ENCODE results near the gene GNL3. TPM values are rescaled to one million over a fixed set of nuclear protein-coding genes. Genes with fewer than 3 reads are reported as not detected.
A peak's percentile ranks its signal among the peaks of the same experiment; 100 is the strongest.

The GNL3 gene
- total RNA-seq, 1 donor from 2014 or later, result 35.2 TPM

DNA sequence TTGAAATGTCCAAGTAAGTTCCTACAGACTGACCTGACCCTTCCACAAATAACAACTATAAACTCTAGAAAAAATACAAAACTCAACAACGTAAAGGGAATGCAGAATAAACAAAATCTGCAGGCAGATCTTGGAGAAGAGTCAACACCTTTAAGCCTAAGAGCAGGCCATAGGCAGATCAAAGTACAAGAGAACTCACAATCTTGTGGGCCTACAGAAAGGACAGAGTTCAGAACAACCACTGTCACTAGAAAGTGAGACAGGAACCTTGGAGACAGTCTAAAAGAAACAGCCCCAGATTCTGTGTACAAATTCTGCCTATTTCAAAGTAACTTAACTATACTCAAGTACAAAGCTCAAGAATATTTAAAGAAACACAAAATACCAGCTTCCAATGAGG lies 53.9 kb downstream of the GNL3 start:
- H3K9me3 ChIP-seq, result no peaks in the 10 kb centered on the region
- no peaks in the 10 kb centered on the region for H3K4me1 ChIP-seq
- H3K27ac ChIP-seq, result no peak overlapping the region
- intact Hi-C loops (cut with DNase I), result no loop called here
- peaks cover 99% of the 10 kb centered on the region for H3K36me3 ChIP-seq
- no peak overlapping the region for H3K4me3 ChIP-seq
- DNase-seq, result no peak
- H3K27me3 ChIP-seq (ENCODE audit: low read depth), result no peaks in the 10 kb centered on the region
- ATAC-seq, result no peak
- TF ChIP-seq, protein P1, sequence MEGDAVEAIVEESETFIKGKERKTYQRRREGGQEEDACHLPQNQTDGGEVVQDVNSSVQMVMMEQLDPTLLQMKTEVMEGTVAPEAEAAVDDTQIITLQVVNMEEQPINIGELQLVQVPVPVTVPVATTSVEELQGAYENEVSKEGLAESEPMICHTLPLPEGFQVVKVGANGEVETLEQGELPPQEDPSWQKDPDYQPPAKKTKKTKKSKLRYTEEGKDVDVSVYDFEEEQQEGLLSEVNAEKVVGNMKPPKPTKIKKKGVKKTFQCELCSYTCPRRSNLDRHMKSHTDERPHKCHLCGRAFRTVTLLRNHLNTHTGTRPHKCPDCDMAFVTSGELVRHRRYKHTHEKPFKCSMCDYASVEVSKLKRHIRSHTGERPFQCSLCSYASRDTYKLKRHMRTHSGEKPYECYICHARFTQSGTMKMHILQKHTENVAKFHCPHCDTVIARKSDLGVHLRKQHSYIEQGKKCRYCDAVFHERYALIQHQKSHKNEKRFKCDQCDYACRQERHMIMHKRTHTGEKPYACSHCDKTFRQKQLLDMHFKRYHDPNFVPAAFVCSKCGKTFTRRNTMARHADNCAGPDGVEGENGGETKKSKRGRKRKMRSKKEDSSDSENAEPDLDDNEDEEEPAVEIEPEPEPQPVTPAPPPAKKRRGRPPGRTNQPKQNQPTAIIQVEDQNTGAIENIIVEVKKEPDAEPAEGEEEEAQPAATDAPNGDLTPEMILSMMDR (IDR thresholded peaks at IDR 0.05), result no peak

DNA sequence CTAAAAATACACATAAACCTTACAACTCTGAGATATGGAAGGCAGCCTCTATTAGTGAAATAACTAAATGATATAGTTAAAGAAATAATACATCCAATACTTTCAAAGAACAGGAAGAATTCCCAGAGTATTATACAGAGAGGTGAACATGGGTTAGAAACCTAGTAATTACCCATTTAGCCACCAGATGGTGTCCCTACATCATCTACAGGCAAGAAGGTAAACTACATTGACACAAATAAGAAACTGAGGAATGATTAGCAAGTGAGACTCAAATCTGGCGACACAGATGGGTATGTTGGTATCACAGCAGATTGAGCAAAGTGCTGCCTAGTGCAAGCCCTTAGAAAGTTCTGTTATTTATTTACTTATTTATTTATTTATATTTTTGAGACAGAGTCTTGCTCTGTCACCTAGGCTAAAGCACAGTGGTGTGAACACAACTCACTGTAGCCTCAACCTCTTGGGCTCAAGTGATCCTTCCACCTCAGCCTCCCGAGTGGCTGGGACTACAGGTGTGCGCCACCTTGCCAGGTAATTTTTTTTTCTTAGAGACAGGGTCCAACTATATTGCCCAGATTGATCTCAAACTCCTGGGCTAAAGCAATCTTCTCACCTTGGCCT lies 56.7 kb downstream of the GNL3 start:
- DNase-seq (no peak), ATAC-seq (no peak)
- Histone ChIP-seq H3K27ac (no peak overlapping the region), H3K4me1 (no peaks in the 10 kb centered on the region), H3K27me3 (ENCODE audit: low read depth) (no peaks in the 10 kb centered on the region), H3K4me3 (no peak overlapping the region), H3K36me3 (peaks cover 100% of the 10 kb centered on the region), H3K9me3 (no peaks in the 10 kb centered on the region)
- TF ChIP-seq, protein P1 (IDR thresholded peaks at IDR 0.05), result peak; percentile 47
- intact Hi-C loops (cut with DNase I), result no loop called here

DNA sequence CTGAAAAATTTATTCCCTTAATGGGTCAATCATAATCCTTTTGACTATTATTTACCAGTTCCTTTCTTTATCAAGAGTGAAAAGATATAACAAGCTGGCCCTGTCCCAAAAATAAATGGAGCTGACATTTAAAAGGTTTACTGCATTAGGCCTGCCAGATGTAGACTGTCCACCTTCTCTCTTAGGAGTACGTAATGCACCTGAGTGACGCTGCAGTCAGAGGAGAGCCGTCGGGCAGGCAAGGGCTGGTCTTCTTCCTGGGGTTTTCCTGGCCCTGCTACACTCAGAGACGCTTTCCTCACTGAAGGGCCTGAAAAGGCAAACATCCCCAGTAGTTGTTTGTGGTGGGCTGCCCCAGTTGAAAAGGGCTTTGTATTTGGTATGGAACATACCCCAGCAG lies 57.3 kb downstream of the GNL3 start:
- no peak overlapping the region for H3K27ac ChIP-seq
- intact Hi-C loops (cut with DNase I), result no loop called here
- no peaks in the 10 kb centered on the region for H3K4me1 ChIP-seq
- H3K27me3 ChIP-seq (ENCODE audit: low read depth), result no peaks in the 10 kb centered on the region
- no peak for ATAC-seq
- no peaks in the 10 kb centered on the region for H3K9me3 ChIP-seq
- no peak for DNase-seq
- H3K4me3 ChIP-seq, result no peak overlapping the region
- TF ChIP-seq, protein P1 (IDR thresholded peaks at IDR 0.05), result no peak
- H3K36me3 ChIP-seq, result peaks cover 100% of the 10 kb centered on the region

DNA sequence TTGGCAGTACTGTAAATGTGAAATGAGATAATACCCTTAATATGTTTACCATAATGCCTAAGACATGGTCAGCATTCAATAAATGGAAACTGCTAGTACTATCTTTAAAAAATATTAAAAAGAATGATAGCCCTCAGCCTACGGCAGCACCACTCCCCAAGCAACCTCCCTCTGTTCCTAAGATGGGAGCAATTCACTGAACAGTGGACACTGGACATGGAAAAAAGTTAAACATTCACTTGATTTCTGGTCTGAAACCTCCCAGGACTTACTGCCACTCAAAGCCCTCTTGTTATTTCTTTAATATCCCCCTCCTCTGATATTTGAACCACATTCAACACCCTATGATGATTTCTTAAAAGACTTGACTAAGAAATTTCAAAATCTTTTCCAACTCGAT lies 57.9 kb downstream of the GNL3 start:
- intact Hi-C loops (cut with DNase I), result no loop called here
- Histone ChIP-seq H3K36me3 (peaks cover 100% of the 10 kb centered on the region), H3K4me1 (no peaks in the 10 kb centered on the region), H3K27ac (no peak overlapping the region), H3K27me3 (ENCODE audit: low read depth) (no peaks in the 10 kb centered on the region), H3K9me3 (no peaks in the 10 kb centered on the region), H3K4me3 (no peak overlapping the region)
- TF ChIP-seq, protein P1 (IDR thresholded peaks at IDR 0.05), result no peak
- no peak for ATAC-seq
- no peak for DNase-seq

Other genes with a start within 250 kb of the GNL3 start
- 23.6 TPM for gene SEMA3G, start 240.9 kb upstream of the GNL3 start, total RNA-seq
- 44.0 TPM for gene TNNC1, start 232.0 kb upstream of the GNL3 start, total RNA-seq
- gene NISCH, start 230.4 kb upstream of the GNL3 start, total RNA-seq, result 90.2 TPM
- gene STAB1, start 190.7 kb upstream of the GNL3 start, total RNA-seq, result 133 TPM
- 28.5 TPM for gene NT5DC2, start 152.2 kb upstream of the GNL3 start, total RNA-seq
- gene UQCC5, start 149.4 kb upstream of the GNL3 start, total RNA-seq, result 16.3 TPM
- 88.3 TPM for gene PBRM1, start 119 bp upstream of the GNL3 start, total RNA-seq
- gene GLT8D1, start 19.8 kb downstream of the GNL3 start, total RNA-seq, result 37.1 TPM
- gene SPCS1, start 20.1 kb downstream of the GNL3 start, total RNA-seq, result 74.6 TPM
- gene NEK4, start 84.9 kb downstream of the GNL3 start, total RNA-seq, result 25.1 TPM
- gene ITIH1, start 91.6 kb downstream of the GNL3 start, total RNA-seq, result not detected
- gene ITIH3, start 108.8 kb downstream of the GNL3 start, total RNA-seq, result 4.5 TPM
- 23.7 TPM for gene ITIH4, start 144.6 kb downstream of the GNL3 start, total RNA-seq
- 7.3 TPM for gene MUSTN1, start 149.0 kb downstream of the GNL3 start, total RNA-seq
- gene STIMATE, start 211.5 kb downstream of the GNL3 start, total RNA-seq, result 42.4 TPM